Activated CD4-positive, alpha-beta T cell treated with anti-CD3 and anti-CD28 coated beads, Interleukin-10, Interleukin-2, amounts not matched to agents 100 ng/mL and 50 ng/mL, durations not matched to agents 16 hours and 8 hours (primary cell): ENCODE results near the gene RAB1A.
"Not testable (repeated sequence)": the region's sequence is repeated elsewhere in the genome, so short reads cannot be mapped to it uniquely, and the experiment has no call there.

Source experiments
- DNase-seq: peaks from one replicate; pipeline ENCODE4 v3.0.0-alpha.2; 2020

Gene RAB1A

DNA sequence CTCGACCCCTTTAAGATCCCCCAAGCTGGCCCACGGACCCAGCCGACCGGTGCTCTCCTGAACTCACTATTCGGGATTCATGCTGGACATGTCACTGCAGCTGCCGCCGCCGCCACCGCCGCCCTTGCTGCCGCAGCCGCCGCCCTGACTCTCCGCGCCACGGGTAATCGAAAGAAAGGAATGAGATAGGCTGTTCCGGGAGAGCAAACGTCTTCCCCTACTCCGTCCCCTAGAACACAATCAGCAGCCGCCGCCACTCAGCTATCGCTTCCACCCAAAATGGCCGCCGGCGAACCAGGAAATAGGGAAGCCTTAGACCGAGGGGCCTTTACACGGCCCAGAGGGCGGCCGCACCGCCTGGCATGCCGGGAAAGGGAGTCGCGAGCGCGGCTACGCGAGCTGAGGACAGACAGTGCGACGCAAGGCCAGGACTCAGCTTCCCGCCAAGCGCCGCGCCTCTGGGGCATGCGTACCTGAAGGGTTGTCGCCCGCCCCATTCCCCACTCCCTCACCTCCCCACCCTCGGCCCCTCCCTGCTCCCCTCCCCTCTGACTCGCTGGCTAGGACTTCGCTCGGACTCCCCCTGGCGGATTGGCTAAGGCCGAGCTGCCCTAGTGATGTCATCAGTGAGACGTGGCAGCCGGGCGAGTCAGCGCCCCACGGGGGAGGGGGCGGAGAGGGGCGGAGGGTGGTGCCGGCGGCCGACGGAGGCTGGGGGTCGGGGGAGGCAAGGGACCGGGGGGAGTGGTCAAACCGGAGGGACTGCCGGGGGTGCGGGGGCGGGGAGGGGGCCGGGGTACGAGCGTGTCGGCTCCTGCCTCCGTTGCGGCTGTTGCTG, at the start of gene RAB1A:
Gene RAB1A (minus strand): TSS at position 281 of the 838 bp plus-strand sequence. CDS start 191 bp downstream, at position 90.
- peak; percentile 99 for DNase-seq

DNA sequence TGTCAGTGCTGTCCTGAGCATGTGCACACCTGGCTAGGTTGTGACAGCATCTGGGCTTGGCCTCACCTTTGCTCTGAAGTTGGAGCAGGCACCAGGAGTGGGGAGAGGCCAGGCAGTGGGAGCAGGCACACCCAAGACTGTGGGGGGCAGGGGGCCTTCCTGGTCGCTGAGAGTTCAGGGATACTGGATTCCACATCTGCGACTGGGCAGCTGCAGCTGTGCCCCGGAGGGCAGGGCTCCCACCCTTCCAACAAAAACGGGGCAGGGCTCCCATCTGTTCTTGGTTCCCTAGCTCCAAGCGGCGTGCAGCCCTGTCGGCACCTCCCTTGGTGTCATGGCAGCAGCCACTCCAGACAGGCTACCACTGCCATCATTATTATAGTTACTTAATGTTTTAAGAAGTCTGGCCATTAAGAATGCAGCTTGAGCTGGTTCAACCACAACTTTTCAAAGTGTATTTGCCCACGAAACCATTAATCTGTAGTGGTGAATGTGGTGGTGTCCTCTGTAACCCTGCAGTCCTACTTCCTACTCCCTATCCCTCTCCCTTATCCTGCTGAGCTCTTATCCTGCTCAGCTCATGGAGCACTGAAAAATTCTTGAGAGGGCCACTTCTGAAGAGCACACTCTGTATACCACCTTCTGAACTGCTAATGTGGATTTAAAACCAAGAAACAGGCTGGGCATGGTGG, 48.0 kb upstream of the RAB1A start:
- no peak for DNase-seq

DNA sequence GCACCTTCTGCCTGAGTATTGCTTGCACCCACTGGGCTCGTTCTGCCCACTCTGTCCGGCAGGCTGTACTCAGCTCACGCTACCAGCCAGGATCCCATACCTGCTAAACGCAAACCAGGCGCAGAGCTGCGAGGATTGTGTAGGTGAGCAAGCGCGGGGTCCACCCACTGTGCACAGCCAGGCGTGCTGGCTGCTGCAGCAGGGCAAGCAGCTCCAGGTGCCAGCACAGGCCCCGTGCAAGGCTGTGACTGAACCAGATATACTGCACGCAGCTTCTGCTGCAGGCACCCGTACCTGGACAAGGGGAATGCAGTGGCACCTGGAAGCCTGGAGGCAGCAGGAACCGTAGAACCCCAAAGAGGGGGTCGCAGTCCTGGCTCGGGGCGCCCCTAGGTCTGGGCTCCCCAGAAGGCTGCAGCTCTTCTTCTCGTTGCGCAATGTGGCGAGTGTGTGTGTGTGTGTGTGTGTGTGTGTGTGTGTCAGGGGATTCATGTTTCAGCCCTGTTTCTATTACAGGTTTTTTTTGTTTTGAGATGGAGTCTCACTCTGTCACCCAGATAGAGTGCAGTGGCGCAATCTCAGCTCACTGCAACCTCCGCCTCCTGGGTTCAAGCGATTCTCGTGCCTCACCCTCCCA, 46.1 kb upstream of the RAB1A start:
- no peak for DNase-seq

DNA sequence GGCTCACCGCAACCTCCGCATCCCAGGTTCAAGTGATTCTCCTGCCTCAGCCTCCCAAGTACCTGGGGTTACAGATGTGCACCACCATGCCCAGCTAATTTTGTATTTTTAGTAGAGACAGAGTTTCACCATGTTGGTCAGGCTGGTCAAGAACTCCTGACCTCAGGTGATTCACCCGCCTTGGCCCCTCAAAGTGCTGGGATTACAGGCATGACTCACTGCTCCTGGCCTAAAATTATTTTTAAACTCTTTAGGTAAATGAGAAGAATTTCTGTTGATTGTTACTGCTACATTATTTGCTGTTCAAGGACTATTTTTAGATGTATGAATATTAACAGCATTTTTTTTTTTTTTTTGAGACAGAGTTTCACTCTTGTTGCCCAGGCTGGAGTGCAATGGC, 44.1 kb upstream of the RAB1A start:
- not testable (repeated sequence) for DNase-seq

DNA sequence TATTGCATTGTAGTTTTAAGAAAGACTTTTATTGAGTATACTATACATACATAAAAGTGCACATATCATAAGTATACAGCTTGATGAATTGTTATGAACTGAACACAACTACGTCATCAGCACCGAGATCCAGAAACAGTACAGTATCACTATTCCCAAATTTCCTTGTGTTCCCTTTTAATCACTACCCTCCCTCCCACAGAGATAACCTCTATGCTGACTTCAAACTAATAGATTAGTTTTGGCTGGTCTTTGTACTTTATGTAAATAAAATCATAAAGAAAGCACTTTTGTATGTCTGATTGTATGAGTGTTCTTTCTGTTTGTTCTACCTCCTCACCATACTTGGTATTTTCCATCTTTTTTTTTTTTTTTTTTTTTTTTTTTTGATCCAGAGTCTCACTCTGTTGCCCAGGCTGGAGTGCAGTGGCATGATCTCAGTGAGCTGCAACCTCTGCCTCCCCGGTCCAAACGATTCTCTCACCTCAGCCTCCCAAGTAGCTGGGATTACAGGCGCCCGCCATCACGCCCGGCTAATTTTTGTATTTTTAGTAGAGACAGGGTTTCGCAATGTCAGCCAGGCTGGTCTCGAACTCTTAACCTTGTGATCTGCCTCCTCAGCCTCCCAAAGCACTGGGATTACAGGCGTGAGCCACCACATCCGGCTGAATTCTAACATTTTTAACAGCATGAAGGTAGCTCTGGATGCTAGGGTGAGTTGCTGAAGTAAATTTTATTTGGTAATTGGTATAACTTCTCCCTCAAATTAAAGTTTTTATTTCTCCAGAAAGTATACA, 43.3 kb upstream of the RAB1A start:
- no peak for DNase-seq

DNA sequence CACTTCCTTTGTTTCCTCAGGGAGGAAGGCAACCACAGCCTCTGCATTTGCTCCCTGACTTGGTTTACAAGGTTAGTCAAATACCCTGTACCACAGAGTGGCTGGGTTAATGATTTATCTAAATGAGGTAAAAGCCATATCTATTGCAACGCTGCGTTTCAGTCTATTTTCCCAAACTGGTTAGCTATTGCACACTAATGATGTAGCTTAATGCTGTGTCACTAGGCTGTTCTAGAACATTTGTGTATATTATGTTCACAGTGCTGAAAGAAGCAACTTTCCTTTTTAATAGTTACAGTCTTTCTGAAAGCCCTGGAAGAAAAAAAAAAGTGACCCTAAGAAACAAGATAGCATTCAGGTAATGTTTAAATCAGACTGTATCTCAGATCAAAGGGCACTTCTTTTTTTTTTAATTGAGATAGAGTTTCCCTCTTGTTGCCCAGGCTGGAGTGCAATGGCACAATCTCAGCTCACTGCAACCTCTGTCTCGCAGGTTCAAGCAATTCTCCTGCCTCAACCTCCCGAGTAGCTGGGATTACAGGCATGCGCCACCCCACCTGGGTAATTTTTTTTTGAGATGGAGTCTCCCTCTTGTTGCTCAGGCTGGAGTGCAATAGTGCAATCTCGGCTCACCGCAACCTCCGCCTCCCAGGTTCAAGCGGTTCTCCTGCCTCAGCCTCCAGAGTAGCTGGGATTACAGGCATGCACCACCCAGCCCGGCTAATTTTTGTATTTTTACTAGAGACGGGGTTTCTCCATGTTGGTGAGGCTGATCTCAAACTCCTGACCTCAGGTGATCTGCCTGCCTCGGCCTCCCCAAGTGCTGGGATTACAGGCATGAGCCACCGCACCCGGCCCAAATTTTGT, 40.9 kb upstream of the RAB1A start:
- DNase-seq = not testable (repeated sequence)

DNA sequence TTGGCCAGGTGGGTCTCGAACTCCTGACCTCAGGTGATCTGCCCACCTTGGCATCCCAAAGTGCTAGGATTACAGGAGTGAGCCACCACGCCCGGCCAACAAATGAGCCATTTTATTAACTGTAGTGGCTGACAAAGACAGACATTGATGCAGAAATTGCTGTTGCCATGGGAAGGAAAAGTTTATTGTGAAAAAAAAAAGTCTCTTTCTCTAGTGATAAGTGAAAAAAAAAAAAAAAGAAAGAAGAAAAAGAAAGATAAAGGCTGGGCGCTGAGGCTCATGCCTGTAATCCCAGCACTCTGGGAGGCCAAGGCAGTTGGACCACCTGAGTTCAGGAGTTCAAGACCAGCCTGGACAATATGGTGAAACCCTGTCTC, 39.8 kb upstream of the RAB1A start:
- no peak for DNase-seq

DNA sequence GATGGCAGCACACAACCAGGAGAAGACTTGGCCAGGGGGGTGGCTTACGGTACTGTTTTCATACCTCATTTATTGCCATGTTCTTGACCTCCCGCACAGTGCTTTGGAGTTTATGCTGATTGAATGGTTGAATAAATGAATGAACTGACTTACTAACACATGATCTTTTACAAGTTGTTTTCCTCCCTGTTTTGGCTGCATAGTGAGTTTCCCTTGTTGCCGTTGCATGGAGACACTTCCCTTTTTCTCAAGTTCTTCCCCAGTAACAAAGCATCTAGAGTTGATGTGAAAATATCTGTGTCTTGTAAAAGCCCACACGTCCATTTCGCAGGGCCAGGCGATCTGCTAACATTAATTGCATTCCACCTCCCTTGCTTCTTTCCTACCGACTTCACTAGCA, 35.7 kb upstream of the RAB1A start:
- DNase-seq = no peak

DNA sequence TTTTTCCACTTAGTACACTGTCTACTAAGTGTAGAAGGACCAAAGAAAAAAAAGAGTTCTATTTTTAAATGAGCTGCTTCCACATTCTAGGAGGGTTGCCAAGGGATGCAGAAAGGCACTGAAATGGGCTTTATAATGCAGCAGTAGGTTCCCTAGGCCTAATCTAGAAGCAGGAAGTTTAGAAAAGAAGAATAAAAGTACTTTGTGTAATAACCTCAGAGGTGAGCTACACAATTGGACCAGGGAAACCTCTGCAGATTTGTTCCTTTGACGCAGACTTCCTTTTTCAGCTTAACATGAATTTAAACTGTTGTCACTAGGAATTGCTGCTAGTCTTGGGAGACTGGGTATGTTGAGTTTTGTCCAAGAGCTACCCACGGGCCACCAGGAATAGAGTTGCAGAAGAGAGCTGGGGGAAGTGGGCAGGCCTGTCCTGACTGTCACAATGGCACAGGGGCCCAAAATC, 34.6 kb upstream of the RAB1A start:
- no peak for DNase-seq

DNA sequence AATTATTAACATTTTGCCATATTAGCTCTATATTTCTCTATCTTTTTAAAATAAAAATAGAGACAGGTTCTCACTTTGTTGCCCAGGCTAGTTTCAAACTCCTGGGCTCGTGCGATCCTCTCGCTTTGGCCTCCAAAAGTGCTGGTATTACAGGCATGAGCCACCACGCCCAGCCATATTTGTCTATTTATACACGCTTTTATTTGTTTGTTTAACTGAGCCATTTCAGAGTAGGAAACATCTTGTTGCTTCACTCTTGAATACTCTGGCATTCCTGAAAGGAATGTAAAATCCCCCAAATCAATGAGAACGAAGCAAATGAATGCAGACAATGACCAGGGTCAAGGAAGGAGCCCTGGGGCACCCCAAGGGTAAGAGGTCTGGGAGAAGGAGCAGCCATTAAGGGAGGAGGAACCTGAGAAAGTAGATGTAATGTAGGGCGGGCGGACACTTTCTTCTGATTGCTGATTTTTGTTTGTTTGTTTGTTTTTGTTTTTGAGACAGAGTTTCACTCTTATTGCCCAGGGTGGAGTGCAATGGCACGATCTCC, 31.7 kb upstream of the RAB1A start:
- DNase-seq = no peak

DNA sequence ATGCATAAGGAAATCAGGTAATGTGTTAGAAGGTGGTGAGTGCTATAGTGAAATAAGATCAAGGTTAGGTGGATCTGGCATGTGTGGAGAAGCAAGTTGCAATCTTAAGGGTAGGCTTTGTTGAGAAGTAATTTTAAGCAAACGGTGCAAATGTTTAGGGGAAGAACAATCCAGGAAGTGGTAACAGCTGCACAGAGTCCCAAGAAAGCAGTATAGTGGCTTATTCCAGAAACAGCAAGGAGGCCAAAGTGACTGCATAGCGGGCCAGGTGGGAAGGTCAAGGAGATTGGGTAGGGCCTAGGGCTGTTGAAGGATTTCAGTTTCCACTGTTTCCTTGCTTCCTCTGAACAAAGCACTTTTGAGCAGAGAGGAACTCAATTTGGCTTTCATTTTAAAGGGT, 30.0 kb upstream of the RAB1A start:
- no peak for DNase-seq

DNA sequence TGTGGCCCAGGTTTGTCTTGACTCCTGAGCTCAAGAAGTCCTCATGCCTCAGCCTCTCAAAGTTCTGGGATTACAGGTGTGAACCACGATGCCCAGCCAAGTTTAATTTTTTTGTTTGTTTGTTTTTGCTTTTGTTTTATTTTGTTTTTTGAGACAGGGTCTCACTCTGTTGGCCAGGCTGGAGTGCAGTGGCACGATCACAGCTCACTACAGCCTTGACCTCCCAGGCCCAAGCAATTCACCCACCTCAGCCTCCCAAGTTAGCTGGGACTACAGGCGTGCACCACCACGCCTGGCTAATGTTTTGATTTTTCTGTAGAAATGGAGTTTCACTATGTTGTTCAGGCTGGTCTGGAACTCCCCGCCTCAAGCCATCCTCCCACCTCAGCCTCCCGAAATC, 29.4 kb upstream of the RAB1A start:
- no peak for DNase-seq

DNA sequence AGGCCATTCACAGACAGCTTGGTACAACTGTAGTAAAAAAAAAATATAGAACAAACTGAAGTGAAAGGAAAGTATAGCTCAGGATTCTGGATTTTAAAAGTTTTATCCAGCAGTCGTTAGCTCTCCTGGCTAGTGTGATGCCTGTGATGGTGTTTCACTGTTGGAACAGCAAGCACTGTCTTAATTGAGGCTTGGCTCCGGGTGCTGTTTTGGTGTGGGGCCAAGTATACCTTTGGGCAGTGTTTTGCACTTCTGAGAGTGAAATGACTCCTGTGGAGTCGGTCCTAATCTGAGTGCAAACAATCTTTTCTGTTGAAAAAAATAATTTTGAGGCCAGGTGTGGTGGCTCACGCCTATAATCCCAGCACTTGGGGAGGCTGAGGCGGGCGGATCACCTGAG, 28.7 kb upstream of the RAB1A start:
- no peak for DNase-seq

DNA sequence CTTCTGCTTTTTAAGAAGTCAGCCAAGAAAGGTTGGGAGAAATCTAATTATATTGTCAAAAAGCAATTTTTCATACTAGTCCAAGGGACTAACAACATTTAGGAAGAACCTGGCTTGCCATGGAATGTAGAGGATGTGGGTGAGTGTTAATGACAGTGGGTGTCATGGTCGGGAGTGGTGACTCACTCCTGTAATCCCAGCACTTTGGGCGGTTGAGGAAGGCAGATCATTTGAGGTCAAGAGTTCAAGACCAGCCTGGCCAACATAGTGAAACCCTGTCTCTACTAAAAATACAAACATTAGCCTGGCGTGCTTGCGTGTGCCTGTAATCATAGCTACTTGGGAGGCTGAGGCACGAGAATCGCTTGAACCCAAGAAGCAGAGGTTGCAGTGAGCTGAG, 27.9 kb upstream of the RAB1A start:
- DNase-seq = not testable (repeated sequence)

DNA sequence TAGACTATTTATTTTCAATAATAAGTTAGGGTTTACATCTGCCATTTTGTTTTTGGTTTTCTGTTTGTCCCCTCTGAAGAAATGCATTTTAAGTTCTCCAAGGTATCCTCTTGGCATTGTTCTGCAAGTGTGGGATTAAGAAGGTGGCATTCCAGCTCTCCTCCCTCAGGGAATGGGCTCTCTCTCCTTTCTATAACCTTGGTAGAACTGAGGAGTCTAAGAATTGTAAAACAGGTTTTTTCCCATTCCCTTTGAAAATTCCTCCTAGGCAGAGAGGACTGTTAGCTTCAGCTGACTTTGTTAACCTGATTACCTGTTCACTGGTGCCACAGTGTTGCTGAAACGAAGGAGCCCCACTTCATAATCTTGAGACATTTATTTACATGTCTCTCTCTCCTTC, 26.1 kb upstream of the RAB1A start:
- DNase-seq = no peak

DNA sequence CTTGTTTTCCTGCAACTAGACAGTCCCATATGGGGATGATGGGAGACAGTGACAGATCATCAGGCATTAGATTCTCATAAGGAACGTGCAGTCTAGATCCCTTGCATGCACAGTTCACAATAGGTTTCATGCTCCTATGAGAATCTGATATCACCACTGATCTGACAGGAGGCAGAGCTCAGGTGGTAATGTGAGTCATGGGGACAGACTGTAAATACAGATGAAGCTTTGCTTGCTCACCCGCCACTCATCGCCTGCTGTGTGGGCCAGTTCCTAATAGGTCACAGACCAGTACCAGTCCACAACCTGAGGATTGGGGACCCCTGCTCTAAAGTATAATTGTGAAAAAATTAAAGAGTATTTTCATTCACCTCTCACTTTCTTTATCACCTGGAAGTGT, 23.6 kb upstream of the RAB1A start:
- no peak for DNase-seq

DNA sequence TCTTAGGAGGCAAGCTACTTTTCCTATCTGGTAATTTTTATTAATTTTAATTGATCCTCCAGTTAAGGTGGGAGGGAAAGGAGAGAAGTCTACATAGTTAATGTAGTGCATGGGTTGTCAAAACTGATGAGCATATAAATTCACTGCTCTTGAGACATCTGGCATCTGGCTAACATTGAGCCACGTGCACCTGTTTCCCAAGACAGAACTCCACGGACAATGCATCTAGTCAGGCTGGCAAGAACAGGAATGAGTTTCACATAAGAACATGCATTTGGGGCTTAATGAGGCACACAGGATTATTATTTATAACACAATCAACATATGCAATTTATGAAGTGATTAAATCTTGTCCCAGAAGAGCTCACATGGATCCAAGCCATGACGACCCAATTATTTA, 16.2 kb upstream of the RAB1A start:
- DNase-seq = no peak

DNA sequence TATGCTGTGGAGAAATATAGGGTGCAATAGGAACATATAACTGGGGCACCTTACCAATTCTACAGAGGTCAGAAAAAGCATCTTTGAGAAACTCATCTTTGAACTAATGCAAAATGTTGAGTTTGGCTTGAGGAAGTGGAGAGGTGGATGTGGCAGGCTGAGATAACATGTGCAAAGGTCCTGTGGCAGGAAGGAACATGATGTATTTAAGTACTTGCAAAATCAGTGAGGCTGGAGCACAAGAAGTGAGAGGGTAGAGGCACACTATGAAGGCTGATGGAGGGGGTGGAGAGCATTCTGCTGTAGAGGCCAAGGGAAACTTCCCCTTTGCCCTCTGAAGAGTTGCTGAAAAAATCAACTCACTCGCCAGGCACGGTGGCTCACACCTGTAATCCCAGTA, 14.7 kb upstream of the RAB1A start:
- peak; percentile 40 for DNase-seq

DNA sequence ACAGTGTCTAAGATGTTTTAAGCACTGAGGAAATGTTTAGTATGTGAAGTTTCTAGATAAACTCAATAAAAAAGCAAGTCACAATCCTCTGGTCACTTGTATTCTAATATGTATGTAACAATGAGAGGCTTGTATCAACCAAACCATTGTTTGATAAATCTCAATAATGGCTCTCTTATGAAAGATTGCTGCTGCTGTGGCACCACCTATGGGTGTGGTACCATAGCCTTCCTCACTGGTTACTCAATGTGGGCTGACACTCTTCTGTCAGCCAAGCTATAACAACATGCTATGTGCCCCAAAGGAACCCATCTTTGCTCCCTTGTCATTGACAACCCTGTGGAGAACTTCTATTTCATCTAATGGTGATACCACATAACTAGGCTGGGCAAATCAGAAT, 12.6 kb upstream of the RAB1A start:
- no peak for DNase-seq

DNA sequence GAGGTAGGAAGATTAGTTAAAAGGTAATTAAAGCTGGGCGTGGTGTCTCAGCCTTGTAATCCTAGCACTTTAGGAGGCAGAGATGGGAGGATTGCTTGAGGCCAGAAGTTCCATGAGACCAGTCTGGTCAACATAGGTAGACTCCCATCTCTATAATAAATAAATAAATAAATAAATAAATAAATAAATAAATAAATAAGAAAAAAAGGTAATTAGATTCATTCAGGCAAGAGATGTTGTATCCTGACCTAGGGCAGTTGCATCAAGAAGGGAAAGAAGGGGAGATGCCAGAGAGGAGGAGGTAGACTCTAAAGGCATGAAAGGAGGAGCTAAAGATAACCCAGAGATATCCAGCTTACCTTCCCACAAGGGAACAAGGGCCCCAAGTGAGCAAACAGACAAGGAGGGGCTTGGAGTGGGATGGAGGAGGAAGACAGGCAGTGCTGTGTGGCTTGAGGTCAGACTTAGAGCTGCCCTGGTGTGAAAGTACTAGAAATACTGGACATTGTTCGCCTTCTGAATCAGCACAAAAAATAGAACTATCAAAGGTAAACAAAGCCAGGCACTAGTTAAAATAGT, 7.4 kb upstream of the RAB1A start:
- no peak for DNase-seq

DNA sequence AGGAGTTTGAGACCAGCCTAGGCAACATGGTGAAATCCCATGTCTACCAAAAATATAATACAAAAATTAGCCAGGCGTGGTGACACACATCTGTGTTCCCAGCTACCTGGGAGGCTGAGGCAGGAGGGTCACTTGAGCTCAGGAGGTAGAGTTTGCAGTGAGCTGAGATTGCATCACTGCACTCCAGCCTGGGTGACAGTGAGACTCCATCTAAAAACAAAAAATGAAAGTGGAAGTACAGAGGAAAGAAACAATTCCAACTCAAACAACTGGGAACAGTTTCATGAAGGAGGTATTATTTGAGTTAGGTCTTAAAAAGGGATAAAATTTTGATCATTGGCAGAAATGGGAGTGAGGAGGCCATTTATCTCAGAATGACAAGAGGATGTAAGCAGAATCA, 6.3 kb upstream of the RAB1A start:
- no peak for DNase-seq
